PC-3 (cell line): ENCODE measurements around the gene TP53RK. TPM values are rescaled to one million over a fixed set of nuclear protein-coding genes. Genes with fewer than 3 reads are reported as not detected.
A peak's percentile ranks its signal among the peaks of the same experiment; 100 is the strongest.

ENCODE experiments used
- ATAC-seq: fragments of 200-7000 bp; cut with Tn5 transposase; 2 replicates; pipeline ENCODE4 v1.9.1; 2020; ENCODE audit warnings: mild to moderate bottlenecking, moderate library complexity
- BruUV-seq: library from RNA; stranded (reverse); fragments of 400-500 nt; replicated peaks from 2 replicates; lab custom pipeline; 2021; lab: Mats Ljungman, UMichigan
- CTCF ChIA-PET: fragments of 300-600 bp; sonication (Branson Sonifier 250); formaldehyde crosslinking; loops from one replicate; lab custom pipeline; 2022; ENCODE audit warnings: antibody characterized with exemption; lab: Charles Lee
- POLR2A ChIA-PET: fragments of 300-600 bp; sonication (Branson Sonifier 250); formaldehyde crosslinking; loops from one replicate; lab custom pipeline; 2022; ENCODE audit warnings: antibody characterized with exemption; ENCODE audit not compliant: unreplicated experiment; lab: Charles Lee
- DNase-seq: peaks from one replicate; pipeline ENCODE4 v3.0.0-alpha.2; 2015
- H2AFZ ChIP-seq: fragments of 300-600 bp; sonication (generic); 2 replicates; pipeline ENCODE4 v1.6.0; 2016; ENCODE audit warnings: antibody characterized with exemption, low read length
- H3F3A ChIP-seq: fragments of 300-600 bp; sonication (generic); one replicate; pipeline ENCODE4 v1.6.0; 2017; ENCODE audit warnings: antibody characterized with exemption, low read length, control low read depth, mild to moderate bottlenecking; ENCODE audit not compliant: unreplicated experiment
- H3K27ac ChIP-seq: fragments of 300-600 bp; sonication (generic); 2 replicates; pipeline ENCODE4 v1.5.1; 2016; ENCODE audit warnings: mild to moderate bottlenecking, low read length
- H3K27me3 ChIP-seq: fragments of 300-600 bp; sonication (generic); 2 replicates; pipeline ENCODE4 v1.6.1; 2016; ENCODE audit warnings: low read length, mixed read lengths
- H3K36me3 ChIP-seq: fragments of 300-600 bp; sonication (generic); 2 replicates; pipeline ENCODE4 v1.6.1; 2016; ENCODE audit warnings: low read depth, mixed run types, low read length, mixed read lengths
- H3K4me1 ChIP-seq: fragments of 300-600 bp; sonication (generic); 2 replicates; pipeline ENCODE4 v1.5.1; 2016; ENCODE audit warnings: low read length; ENCODE audit not compliant: insufficient read depth
- H3K4me2 ChIP-seq: fragments of 300-600 bp; sonication (generic); 2 replicates; pipeline ENCODE4 v1.6.0; 2016; ENCODE audit warnings: low read length
- H3K4me3 ChIP-seq: fragments of 300-600 bp; sonication (generic); 2 replicates; pipeline ENCODE4 v1.5.1; 2016; ENCODE audit warnings: mild to moderate bottlenecking, low read length, mixed read lengths
- H3K79me2 ChIP-seq: fragments of 300-600 bp; sonication (generic); 2 replicates; pipeline ENCODE4 v1.6.1; 2017; ENCODE audit warnings: low read length, mixed read lengths
- H3K9ac ChIP-seq: fragments of 300-600 bp; sonication (generic); 2 replicates; pipeline ENCODE4 v1.6.0; 2016; ENCODE audit warnings: mild to moderate bottlenecking, low read length
- H3K9me2 ChIP-seq: fragments of 300-600 bp; sonication (generic); replicated peaks from 2 replicates; pipeline ENCODE4 v1.6.1; 2016; ENCODE audit warnings: mixed run types, low read length, mixed read lengths
- H3K9me3 ChIP-seq: fragments of 300-600 bp; sonication (generic); 2 replicates; pipeline ENCODE4 v1.6.1; 2016; ENCODE audit warnings: low read length, mixed read lengths
- H4K20me1 ChIP-seq: fragments of 300-600 bp; sonication (generic); 2 replicates; pipeline ENCODE4 v1.6.1; 2016; ENCODE audit warnings: low read length, mixed read lengths
- EZH2 ChIP-seq: fragments of 300-600 bp; sonication (generic); IDR thresholded peaks from one replicate; pipeline ENCODE4 v1.6.1; 2017; ENCODE audit warnings: antibody characterized with exemption, mild to moderate bottlenecking, low read length; ENCODE audit not compliant: unreplicated experiment
- EZH2phosphoT487 ChIP-seq: fragments of 300-600 bp; sonication (generic); IDR thresholded peaks from 2 replicates; pipeline ENCODE4 v1.6.1; 2018; ENCODE audit warnings: mild to moderate bottlenecking, antibody characterized with exemption, low read length, borderline replicate concordance
- intact Hi-C: fragments of 100-400 bp; cut with micrococcal nuclease; formaldehyde crosslinking; loops from 2 replicates; pipeline ENCODE4 v1.9.0; 2023
- total RNA-seq: library from RNA; depleted of rRNA; stranded (reverse); fragments of >200 nt; gene quantifications from 2 replicates; pipeline ENCODE4 v1.2.3, GENCODE V29; 2014
- TF ChIP-seq, protein P1 (sequence below): fragments of 300-600 bp; sonication (generic); conservative IDR thresholded peaks from 2 replicates; pipeline ENCODE4 v1.5.1; 2017; ENCODE audit warnings: antibody characterized with exemption, low read depth, mild to moderate bottlenecking, low read length

TP53RK gene
- total RNA-seq, 1 experiment from 2014 or later: 41.4 TPM

DNA sequence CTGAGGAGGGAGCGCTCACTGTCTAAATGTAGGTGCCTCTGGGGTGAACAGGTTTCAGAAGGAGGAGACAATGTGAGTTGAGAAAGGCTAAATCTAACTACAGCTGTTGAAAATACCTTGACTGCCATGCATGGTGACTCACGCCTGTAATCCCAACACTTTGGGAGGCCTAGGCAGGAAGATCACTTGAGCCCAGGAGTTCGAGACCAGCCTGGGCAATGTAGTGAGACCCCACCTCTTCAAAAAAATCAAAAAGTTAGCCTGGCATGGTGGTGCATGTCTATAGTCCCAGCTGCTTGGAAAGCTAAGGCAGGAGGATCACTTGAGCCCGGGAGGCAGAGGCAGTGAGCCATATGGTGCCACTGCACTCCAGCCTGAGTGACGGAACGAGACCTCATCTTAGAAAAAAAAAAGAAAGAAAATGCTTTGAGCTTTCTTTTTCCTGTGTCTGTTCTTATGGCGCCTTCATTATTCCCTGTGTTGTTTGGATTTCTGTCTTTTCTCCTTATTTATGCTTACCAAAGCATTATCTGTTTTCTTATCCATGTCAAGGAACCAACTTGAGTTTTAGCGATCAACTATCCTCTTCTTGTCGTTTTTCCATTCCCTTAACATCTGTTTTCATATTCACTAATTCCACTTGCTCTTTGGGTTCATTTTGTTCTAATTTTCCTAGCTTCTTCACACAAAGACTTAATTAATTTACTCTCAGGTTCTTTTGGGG is 28.7 kb upstream of the TP53RK start:
- no TSS peak for BruUV-seq
- Histone ChIP-seq H3K9me2 (no peaks in the 10 kb centered on the region), H4K20me1 (no peaks in the 10 kb centered on the region), H3K4me2 (no peak overlapping the region), H3K27me3 (no peaks in the 10 kb centered on the region), H3F3A (no peaks in the 10 kb centered on the region), H3K9me3 (no peaks in the 10 kb centered on the region), H3K79me2 (no peaks in the 10 kb centered on the region), H2AFZ (no peak overlapping the region), H3K4me1 (peaks cover 16% of the 10 kb centered on the region), H3K9ac (no peak overlapping the region), H3K36me3 (no peaks in the 10 kb centered on the region), H3K4me3 (no peak overlapping the region), H3K27ac (no peak overlapping the region)
- ChIA-PET POLR2A (no interaction called here), CTCF (interaction anchor here (0.7 kb wide), 1 partner anchor 449 kb away, joined by 3 read pairs; no protein-coding TSS in a partner anchor)
- ATAC-seq (no peak), DNase-seq (no peak)
- no peak for TF ChIP-seq EZH2phosphoT487
- no peak for TF ChIP-seq EZH2
- intact Hi-C loops: no loop called here

DNA sequence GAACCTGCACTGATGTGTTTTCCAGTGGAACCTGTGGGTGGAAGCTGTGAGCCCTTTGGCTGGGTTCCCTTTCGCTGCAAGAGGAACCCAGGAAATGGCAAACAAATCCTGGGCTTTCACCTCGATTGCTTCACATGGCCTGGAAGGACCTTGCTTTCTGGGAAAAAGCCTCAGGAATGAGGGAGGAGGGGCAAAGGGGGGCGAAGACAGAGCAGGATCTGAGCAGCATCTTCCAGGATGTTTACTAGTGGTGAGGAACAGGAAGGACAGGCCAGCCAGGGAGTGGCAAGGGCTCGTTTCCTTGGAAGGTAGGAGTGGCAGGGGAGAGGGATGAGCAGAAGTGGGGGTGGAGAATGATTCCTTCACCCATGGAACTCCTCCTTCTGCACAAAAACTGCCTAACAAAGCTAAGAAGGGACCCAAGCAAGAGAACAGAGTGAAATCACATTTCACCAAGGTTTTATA is 26.1 kb upstream of the TP53RK start:
- H3K4me3 ChIP-seq: peak overlapping the region; percentile 10; the same call in 1 of the 2 replicates
- TF ChIP-seq, protein P1, sequence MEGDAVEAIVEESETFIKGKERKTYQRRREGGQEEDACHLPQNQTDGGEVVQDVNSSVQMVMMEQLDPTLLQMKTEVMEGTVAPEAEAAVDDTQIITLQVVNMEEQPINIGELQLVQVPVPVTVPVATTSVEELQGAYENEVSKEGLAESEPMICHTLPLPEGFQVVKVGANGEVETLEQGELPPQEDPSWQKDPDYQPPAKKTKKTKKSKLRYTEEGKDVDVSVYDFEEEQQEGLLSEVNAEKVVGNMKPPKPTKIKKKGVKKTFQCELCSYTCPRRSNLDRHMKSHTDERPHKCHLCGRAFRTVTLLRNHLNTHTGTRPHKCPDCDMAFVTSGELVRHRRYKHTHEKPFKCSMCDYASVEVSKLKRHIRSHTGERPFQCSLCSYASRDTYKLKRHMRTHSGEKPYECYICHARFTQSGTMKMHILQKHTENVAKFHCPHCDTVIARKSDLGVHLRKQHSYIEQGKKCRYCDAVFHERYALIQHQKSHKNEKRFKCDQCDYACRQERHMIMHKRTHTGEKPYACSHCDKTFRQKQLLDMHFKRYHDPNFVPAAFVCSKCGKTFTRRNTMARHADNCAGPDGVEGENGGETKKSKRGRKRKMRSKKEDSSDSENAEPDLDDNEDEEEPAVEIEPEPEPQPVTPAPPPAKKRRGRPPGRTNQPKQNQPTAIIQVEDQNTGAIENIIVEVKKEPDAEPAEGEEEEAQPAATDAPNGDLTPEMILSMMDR: no peak; the same call in 1 of the 2 replicates
- no peak for TF ChIP-seq EZH2
- TF ChIP-seq EZH2phosphoT487: no peak
- H3K36me3 ChIP-seq: no peaks in the 10 kb centered on the region
- no peaks in the 10 kb centered on the region for H3K27me3 ChIP-seq
- ATAC-seq (peak; percentile 98), DNase-seq (peak; percentile 86)
- POLR2A ChIA-PET: no interaction called here
- no peaks in the 10 kb centered on the region for H4K20me1 ChIP-seq
- H3K27ac ChIP-seq: peak overlapping the region; percentile 22
- no peaks in the 10 kb centered on the region for H3F3A ChIP-seq
- no peaks in the 10 kb centered on the region for H3K9me2 ChIP-seq
- no peak overlapping the region for H3K9ac ChIP-seq
- H3K79me2 ChIP-seq: peaks cover 3% of the 10 kb centered on the region
- no peaks in the 10 kb centered on the region for H3K9me3 ChIP-seq
- BruUV-seq: no TSS peak
- H3K4me2 ChIP-seq: peak overlapping the region; percentile 57
- intact Hi-C loops: no loop called here
- peak overlapping the region; percentile 37 for H2AFZ ChIP-seq
- CTCF ChIA-PET: no interaction called here
- H3K4me1 ChIP-seq: peaks cover 20% of the 10 kb centered on the region

DNA sequence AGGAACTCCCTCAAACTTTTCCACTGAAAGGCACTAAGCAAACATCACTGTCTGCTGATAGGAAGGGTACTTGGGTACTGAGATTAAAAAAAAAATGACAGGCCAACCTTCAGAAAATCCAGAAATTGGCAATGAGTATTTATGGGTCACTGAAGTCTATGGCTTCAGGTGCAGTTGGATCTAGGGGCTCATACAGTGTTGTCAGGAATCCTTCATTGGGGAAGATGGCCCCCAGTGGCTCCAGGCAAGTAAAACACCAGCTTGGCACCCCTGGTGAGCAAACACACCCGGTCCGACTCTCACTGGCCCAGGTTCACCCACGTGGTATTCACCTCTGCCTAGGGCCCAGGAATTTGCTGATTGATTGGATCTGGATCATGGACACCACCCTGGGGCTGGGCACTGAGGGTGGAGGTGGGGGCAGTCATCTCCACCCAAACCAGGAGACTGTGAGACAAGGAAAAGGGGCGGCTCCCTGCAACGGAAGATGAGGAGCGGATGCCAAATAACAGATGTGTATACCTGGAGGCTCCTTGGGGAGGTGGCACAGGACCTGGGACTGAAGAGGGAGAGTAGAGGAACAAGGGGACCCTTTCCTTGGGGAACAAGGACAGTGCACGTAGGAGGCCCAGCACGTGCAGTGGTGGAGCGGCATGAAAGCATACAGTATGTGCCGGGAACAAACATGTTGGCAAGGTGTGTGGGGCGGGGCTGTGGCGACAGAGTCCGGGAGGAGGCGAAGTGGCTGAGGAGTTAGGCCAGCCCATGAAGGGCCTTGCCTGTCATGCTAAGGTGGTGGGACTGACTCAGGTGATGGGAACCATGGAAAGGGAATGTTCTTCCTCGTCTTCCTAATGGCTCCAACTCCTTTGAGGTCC is 25.0 kb upstream of the TP53RK start:
- Histone ChIP-seq H3K27ac (no peak overlapping the region), H3K4me2 (0 out of 2 replicates have a peak overlapping the region, but pooled peaks have one; percentile 57), H3K27me3 (no peaks in the 10 kb centered on the region), H3K79me2 (peaks cover 10% of the 10 kb centered on the region), H4K20me1 (no peaks in the 10 kb centered on the region), H3K4me1 (peaks cover 26% of the 10 kb centered on the region), H3K9me2 (no peaks in the 10 kb centered on the region), H3K9me3 (no peaks in the 10 kb centered on the region), H3F3A (no peaks in the 10 kb centered on the region), H3K4me3 (no peak overlapping the region), H3K9ac (no peak overlapping the region), H3K36me3 (no peaks in the 10 kb centered on the region), H2AFZ (no peak overlapping the region)
- intact Hi-C loops: no loop called here
- ChIA-PET CTCF (no interaction called here), POLR2A (no interaction called here)
- no TSS peak for BruUV-seq
- no peak for DNase-seq
- TF ChIP-seq, protein P1: no peak
- no peak for TF ChIP-seq EZH2
- TF ChIP-seq EZH2phosphoT487: no peak
- ATAC-seq: no peak
